Measurements from ENCODE around the gene BICC1. TPM values are rescaled to one million over a fixed set of nuclear protein-coding genes. Genes with fewer than 3 reads are reported as not detected.

The BICC1 gene
- total and polyA plus RNA-seq, 2 donors (not counting 1 experiment from before 2014, with no cell fraction given) = not detected

GRCh38 chr10:58782876-58783851 lies 270.5 kb downstream of the BICC1 start:
- TF ChIP-seq, protein P1, sequence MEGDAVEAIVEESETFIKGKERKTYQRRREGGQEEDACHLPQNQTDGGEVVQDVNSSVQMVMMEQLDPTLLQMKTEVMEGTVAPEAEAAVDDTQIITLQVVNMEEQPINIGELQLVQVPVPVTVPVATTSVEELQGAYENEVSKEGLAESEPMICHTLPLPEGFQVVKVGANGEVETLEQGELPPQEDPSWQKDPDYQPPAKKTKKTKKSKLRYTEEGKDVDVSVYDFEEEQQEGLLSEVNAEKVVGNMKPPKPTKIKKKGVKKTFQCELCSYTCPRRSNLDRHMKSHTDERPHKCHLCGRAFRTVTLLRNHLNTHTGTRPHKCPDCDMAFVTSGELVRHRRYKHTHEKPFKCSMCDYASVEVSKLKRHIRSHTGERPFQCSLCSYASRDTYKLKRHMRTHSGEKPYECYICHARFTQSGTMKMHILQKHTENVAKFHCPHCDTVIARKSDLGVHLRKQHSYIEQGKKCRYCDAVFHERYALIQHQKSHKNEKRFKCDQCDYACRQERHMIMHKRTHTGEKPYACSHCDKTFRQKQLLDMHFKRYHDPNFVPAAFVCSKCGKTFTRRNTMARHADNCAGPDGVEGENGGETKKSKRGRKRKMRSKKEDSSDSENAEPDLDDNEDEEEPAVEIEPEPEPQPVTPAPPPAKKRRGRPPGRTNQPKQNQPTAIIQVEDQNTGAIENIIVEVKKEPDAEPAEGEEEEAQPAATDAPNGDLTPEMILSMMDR (IDR thresholded peaks at IDR 0.05) = no peak
- TF ChIP-seq EZH2 (IDR thresholded peaks at IDR 0.05; ENCODE audit: borderline replicate concordance, insufficient read depth, low read depth, low read length, poor library complexity, severe bottlenecking) = no peak
- Histone ChIP-seq H3K4me1 (ENCODE audit: control insufficient read depth in 2 of 2, insufficient read depth in 2 of 2, low read length in 2 of 2) (no peaks in the 10 kb centered on the region), H2AFZ (ENCODE audit: insufficient read depth, low read depth, low read length, poor library complexity, severe bottlenecking) (no peak overlapping the region), H3K9me3 (ENCODE audit: control extremely low read depth in 1 of 3, control insufficient read depth in 2 of 3, insufficient read depth in 1 of 3, low read length in 2 of 3) (no peaks in the 10 kb centered on the region), H3K4me2 (replicated peaks; ENCODE audit: low read depth, low read length, poor library complexity, severe bottlenecking) (no peak overlapping the region), H3K4me3 (ENCODE audit: control extremely low read depth in 1 of 5, extremely low read depth in 1 of 5, insufficient read depth in 1 of 5, low read depth in 2 of 5, low read length in 4 of 5) (no peak overlapping the region), H3K36me3 (replicated peaks in 1 of 2; ENCODE audit: control extremely low read depth in 1 of 2, control insufficient read depth in 1 of 2, extremely low read depth in 1 of 2, insufficient read depth in 2 of 2, low read length in 1 of 2) (no peaks in the 10 kb centered on the region), H4K20me1 (ENCODE audit: control insufficient read depth, insufficient read depth, low read length, poor library complexity, severe bottlenecking) (no peaks in the 10 kb centered on the region), H3K79me2 (ENCODE audit: control insufficient read depth, insufficient read depth, low read length) (no peaks in the 10 kb centered on the region), H3K27me3 (replicated peaks in 1 of 4; ENCODE audit: control extremely low read depth in 1 of 4, control insufficient read depth in 3 of 4, insufficient read depth in 4 of 4, low read length in 3 of 4) (no peaks in the 10 kb centered on the region), H3K27ac (ENCODE audit: low read length in 2 of 2) (no peak overlapping the region), H3K9ac (ENCODE audit: low read length) (no peak overlapping the region)
- ChIA-PET POLR2A (no interaction called here), CTCF (no interaction called here)
- no peak for ATAC-seq (ENCODE audit: low read depth)
- Mint-ChIP-seq H3K4me1 (no peaks in the 10 kb centered on the region), H3K9me3 (ENCODE audit: insufficient read depth) (no peaks in the 10 kb centered on the region), H3K4me3 (no peak overlapping the region), H3K27me3 (peaks cover 12% of the 10 kb centered on the region), H3K27ac (no peak overlapping the region)
- WGBS (ENCODE audit: insufficient coverage) = no CpG with 5 or more reads among the region's 4 CpGs
- DNase-seq = no peak
- intact Hi-C loops (cut with micrococcal nuclease) = loop anchor here (10.0 kb wide), 1 partner anchor 488 kb away; no protein-coding TSS in a partner anchor

DNA sequence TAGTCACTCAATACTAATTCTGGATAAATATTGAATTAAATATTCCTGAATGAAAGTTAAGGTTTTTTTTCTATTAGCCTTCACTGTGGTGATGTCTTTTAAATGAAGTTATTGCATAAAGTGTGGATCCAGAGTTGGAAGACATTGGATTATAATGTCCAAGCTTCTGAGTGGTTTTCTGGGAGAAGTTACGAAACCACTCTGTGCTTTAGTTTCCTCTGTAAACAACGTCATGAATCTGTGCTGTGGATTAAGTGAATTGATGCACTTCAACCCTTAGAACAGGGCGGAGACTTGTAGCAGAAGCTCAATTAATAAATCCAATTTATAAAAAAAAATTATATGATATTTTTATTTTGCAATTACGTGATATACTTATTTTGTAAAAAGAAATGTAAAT lies 271.7 kb downstream of the BICC1 start:
- Histone ChIP-seq H3K4me2 (replicated peaks; ENCODE audit: low read depth, low read length, poor library complexity, severe bottlenecking) (no peak overlapping the region), H2AFZ (ENCODE audit: insufficient read depth, low read depth, low read length, poor library complexity, severe bottlenecking) (no peak overlapping the region), H3K9me3 (ENCODE audit: control extremely low read depth in 1 of 3, control insufficient read depth in 2 of 3, insufficient read depth in 1 of 3, low read length in 2 of 3) (no peaks in the 10 kb centered on the region), H3K36me3 (replicated peaks in 1 of 2; ENCODE audit: control extremely low read depth in 1 of 2, control insufficient read depth in 1 of 2, extremely low read depth in 1 of 2, insufficient read depth in 2 of 2, low read length in 1 of 2) (no peaks in the 10 kb centered on the region), H3K27me3 (replicated peaks in 1 of 4; ENCODE audit: control extremely low read depth in 1 of 4, control insufficient read depth in 3 of 4, insufficient read depth in 4 of 4, low read length in 3 of 4) (no peaks in the 10 kb centered on the region), H4K20me1 (ENCODE audit: control insufficient read depth, insufficient read depth, low read length, poor library complexity, severe bottlenecking) (no peaks in the 10 kb centered on the region), H3K27ac (ENCODE audit: low read length in 2 of 2) (no peak overlapping the region), H3K4me1 (ENCODE audit: control insufficient read depth in 2 of 2, insufficient read depth in 2 of 2, low read length in 2 of 2) (no peaks in the 10 kb centered on the region), H3K79me2 (ENCODE audit: control insufficient read depth, insufficient read depth, low read length) (no peaks in the 10 kb centered on the region), H3K9ac (ENCODE audit: low read length) (no peak overlapping the region), H3K4me3 (ENCODE audit: control extremely low read depth in 1 of 5, extremely low read depth in 1 of 5, insufficient read depth in 1 of 5, low read depth in 2 of 5, low read length in 4 of 5) (no peak overlapping the region)
- H3K4me1 Mint-ChIP-seq = no peaks in the 10 kb centered on the region
- ATAC-seq (ENCODE audit: low read depth) = no peak
- no peaks in the 10 kb centered on the region for H3K9me3 Mint-ChIP-seq (ENCODE audit: insufficient read depth)
- ChIA-PET POLR2A (no interaction called here), CTCF (no interaction called here)
- no peak for TF ChIP-seq EZH2 (IDR thresholded peaks at IDR 0.05; ENCODE audit: borderline replicate concordance, insufficient read depth, low read depth, low read length, poor library complexity, severe bottlenecking)
- TF ChIP-seq, protein P1 (IDR thresholded peaks at IDR 0.05) = no peak
- intact Hi-C loops (cut with micrococcal nuclease) = loop anchor here (10.0 kb wide), 1 partner anchor 490 kb away; no protein-coding TSS in a partner anchor
- no CpG with 5 or more reads among the region's 4 CpGs for WGBS (ENCODE audit: insufficient coverage)
- H3K4me3 Mint-ChIP-seq = no peak overlapping the region
- peaks cover 7% of the 10 kb centered on the region for H3K27me3 Mint-ChIP-seq
- no peak overlapping the region for H3K27ac Mint-ChIP-seq
- no peak for DNase-seq

Data from B cell (primary cell).